ENCODE results near the gene GPNMB. TPM values are rescaled to one million over a fixed set of nuclear protein-coding genes. Genes with fewer than 3 reads are reported as not detected.

Gene GPNMB
- total RNA-seq, 2 donors from 2014 or later = 0.99 to 1.1 TPM

DNA sequence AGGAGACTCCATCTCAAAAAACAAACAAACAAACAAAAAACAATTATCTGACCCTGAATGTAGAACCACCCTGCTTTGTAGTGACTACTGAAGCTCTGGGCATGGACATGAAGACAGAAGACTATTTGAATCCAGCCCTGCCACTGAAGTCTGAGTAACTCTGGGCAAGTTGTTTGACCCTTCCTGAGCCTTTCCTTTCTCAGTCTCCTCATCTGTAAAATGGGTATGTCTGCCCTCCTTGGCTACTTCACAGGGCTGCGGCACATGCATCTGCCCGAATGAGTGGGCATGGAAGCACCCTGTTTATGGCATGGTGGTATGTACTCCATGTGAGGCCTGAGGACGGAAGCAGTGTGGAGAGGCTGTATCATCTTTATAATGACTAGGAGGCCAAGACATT is 30.4 kb downstream of the GPNMB start:
- H3K4me1 ChIP-seq (ENCODE audit: control insufficient read depth, insufficient read depth, low read length) = no peaks in the 10 kb centered on the region
- DNase-seq = no peak
- Mint-ChIP-seq H3K27me3 (ENCODE audit: insufficient read depth) (peaks cover 4% of the 10 kb centered on the region), H3K36me3 (ENCODE audit: low read depth) (no peaks in the 10 kb centered on the region), H3K27ac (peak overlapping the region; percentile 27), H3K4me1 (peaks cover 3% of the 10 kb centered on the region), H3K4me3 (no peak overlapping the region), H3K9me3 (no peaks in the 10 kb centered on the region)
- WGBS, 2 experiments (ENCODE audit: insufficient coverage in 1 of 2, insufficient read length in 1 of 2) = 90 to 100% methylated on average over 1 to 3 of the region's 3 CpGs
- TF ChIP-seq, protein P1, sequence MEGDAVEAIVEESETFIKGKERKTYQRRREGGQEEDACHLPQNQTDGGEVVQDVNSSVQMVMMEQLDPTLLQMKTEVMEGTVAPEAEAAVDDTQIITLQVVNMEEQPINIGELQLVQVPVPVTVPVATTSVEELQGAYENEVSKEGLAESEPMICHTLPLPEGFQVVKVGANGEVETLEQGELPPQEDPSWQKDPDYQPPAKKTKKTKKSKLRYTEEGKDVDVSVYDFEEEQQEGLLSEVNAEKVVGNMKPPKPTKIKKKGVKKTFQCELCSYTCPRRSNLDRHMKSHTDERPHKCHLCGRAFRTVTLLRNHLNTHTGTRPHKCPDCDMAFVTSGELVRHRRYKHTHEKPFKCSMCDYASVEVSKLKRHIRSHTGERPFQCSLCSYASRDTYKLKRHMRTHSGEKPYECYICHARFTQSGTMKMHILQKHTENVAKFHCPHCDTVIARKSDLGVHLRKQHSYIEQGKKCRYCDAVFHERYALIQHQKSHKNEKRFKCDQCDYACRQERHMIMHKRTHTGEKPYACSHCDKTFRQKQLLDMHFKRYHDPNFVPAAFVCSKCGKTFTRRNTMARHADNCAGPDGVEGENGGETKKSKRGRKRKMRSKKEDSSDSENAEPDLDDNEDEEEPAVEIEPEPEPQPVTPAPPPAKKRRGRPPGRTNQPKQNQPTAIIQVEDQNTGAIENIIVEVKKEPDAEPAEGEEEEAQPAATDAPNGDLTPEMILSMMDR (conservative IDR thresholded peaks at IDR 0.05) = no peak
- H3K9me3 ChIP-seq (ENCODE audit: control insufficient read depth, low read length) = no peaks in the 10 kb centered on the region
- no peaks in the 10 kb centered on the region for H3K27me3 ChIP-seq (ENCODE audit: control insufficient read depth, insufficient read depth, low read length, poor library complexity, severe bottlenecking)
- no peak overlapping the region for H3K4me3 ChIP-seq (ENCODE audit: low read length)
- H3K36me3 ChIP-seq (ENCODE audit: control insufficient read depth, insufficient read depth, low read length) = no peaks in the 10 kb centered on the region
- no peak overlapping the region for H3K27ac ChIP-seq (ENCODE audit: low read depth, low read length)
- H3K9ac ChIP-seq (ENCODE audit: extremely low read depth, low read length, poor library complexity, severe bottlenecking) = no peak overlapping the region

GRCh38 chr7:23277359-23277989 is 30.9 kb downstream of the GPNMB start:
- H3K4me1 Mint-ChIP-seq = peaks cover 3% of the 10 kb centered on the region
- H3K27me3 ChIP-seq (ENCODE audit: control insufficient read depth, insufficient read depth, low read length, poor library complexity, severe bottlenecking) = no peaks in the 10 kb centered on the region
- no peak overlapping the region for H3K4me3 Mint-ChIP-seq
- H3K9me3 ChIP-seq (ENCODE audit: control insufficient read depth, low read length) = no peaks in the 10 kb centered on the region
- no peaks in the 10 kb centered on the region for H3K27me3 Mint-ChIP-seq (ENCODE audit: insufficient read depth)
- H3K36me3 ChIP-seq (ENCODE audit: control insufficient read depth, insufficient read depth, low read length) = no peaks in the 10 kb centered on the region
- H3K4me3 ChIP-seq (ENCODE audit: low read length) = no peak overlapping the region
- H3K9ac ChIP-seq (ENCODE audit: extremely low read depth, low read length, poor library complexity, severe bottlenecking) = no peak overlapping the region
- no peaks in the 10 kb centered on the region for H3K4me1 ChIP-seq (ENCODE audit: control insufficient read depth, insufficient read depth, low read length)
- peak; percentile 72 for DNase-seq
- H3K27ac ChIP-seq (ENCODE audit: low read depth, low read length) = no peak overlapping the region
- WGBS, 2 experiments (ENCODE audit: insufficient coverage in 1 of 2, insufficient read length in 1 of 2) = 42 to 63% methylated on average over 2 to 6 of the region's 6 CpGs
- TF ChIP-seq, protein P1 (conservative IDR thresholded peaks at IDR 0.05) = peak; percentile 84
- H3K36me3 Mint-ChIP-seq (ENCODE audit: low read depth) = no peaks in the 10 kb centered on the region
- no peak overlapping the region for H3K27ac Mint-ChIP-seq
- H3K9me3 Mint-ChIP-seq = no peaks in the 10 kb centered on the region

GRCh38 chr7:23279819-23280525 is 33.4 kb downstream of the GPNMB start:
- no peak overlapping the region for H3K27ac Mint-ChIP-seq
- Histone ChIP-seq H3K27me3 (ENCODE audit: control insufficient read depth, insufficient read depth, low read length, poor library complexity, severe bottlenecking) (no peaks in the 10 kb centered on the region), H3K27ac (ENCODE audit: low read depth, low read length) (no peak overlapping the region), H3K4me1 (ENCODE audit: control insufficient read depth, insufficient read depth, low read length) (no peaks in the 10 kb centered on the region), H3K4me3 (ENCODE audit: low read length) (no peak overlapping the region), H3K9me3 (ENCODE audit: control insufficient read depth, low read length) (no peaks in the 10 kb centered on the region), H3K9ac (ENCODE audit: extremely low read depth, low read length, poor library complexity, severe bottlenecking) (no peak overlapping the region), H3K36me3 (ENCODE audit: control insufficient read depth, insufficient read depth, low read length) (no peaks in the 10 kb centered on the region)
- 80 to 96% methylated on average over 1 to 2 of the region's 2 CpGs for WGBS, 2 experiments (ENCODE audit: insufficient coverage in 1 of 2, insufficient read length in 1 of 2)
- TF ChIP-seq, protein P1 (conservative IDR thresholded peaks at IDR 0.05) = no peak
- DNase-seq = no peak
- no peaks in the 10 kb centered on the region for H3K4me1 Mint-ChIP-seq
- H3K36me3 Mint-ChIP-seq (ENCODE audit: low read depth) = no peaks in the 10 kb centered on the region
- H3K9me3 Mint-ChIP-seq = no peaks in the 10 kb centered on the region
- no peak overlapping the region for H3K4me3 Mint-ChIP-seq
- H3K27me3 Mint-ChIP-seq (ENCODE audit: insufficient read depth) = no peaks in the 10 kb centered on the region
